ENCODE measurements around the gene INTS6.

DNA sequence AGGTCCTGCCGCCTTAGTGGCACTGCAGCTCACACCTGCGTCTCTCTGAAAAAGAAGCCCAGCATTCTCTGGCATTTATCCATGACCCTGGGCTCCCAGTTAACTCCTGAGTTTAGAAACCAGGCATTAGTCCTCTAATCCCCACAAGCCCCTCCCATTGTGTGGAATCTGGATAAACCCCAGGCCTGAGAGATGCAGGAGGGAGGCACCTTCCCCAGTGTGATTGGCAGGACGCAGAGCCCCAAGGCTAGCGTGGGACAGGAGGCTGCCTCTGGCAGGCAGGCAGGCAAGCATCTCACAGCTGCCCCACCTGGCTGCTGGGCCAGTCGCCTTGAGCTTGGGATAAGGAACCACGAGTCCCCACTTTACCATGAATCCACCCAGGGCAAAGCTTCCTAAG lies 124.3 kb downstream of the INTS6 start:
- TF ChIP-seq CTCF (IDR thresholded peaks at IDR 0.05): no peak
- no peak for TF ChIP-seq POLR2A (IDR thresholded peaks at IDR 0.05)
